OCI-M1 (cell line): Measurements from ENCODE around the gene CCNT1.
"Not testable (repeated sequence)": the region's sequence is repeated elsewhere in the genome, so short reads cannot be mapped to it uniquely, and the experiment has no call there.

ENCODE experiments used
- DNase-seq: peaks from one replicate; lab custom pipeline; 2025; lab: John Stamatoyannopoulos, UW

Gene CCNT1

DNA sequence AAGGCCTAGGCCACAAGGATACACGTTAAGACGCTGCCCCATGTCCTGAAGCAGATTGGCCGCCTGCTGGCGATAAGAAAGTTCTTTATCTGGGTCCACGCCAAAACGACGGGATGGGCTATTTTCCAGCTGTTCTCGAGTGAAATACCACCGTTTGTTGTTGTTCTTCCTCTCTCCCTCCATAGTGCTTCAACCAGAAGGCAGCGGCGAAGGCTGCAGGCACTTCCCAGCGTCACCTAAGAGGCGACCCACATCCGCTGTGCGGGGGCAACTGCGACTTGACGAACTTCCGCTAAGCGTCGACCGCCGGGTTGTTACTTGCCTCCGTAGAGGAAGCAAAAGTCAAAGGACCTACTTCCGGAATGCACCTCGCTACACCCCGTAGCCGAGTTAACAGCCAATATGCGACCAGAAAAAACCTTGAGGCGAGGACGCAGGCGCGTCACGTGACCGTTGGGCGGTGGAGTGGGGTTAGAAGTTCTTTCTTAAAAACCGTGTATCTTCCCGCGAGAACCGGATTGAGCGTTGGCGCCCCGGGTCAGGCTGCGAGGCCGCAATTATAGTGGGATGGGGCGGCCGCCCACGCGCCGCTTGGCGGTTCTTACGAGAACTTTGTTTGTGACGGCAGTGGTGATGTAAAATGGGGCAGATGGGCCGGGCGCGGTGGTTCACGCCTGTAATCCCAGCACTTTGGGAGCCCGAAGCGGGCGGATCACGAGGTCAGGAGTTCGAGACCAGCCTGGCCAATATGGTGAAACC is at the start of gene CCNT1:
TSS of gene CCNT1 (minus strand) at position 215 of the 759 bp plus-strand sequence. CDS start at position 183, 32 bp downstream.
- DNase-seq = peak; percentile 100

DNA sequence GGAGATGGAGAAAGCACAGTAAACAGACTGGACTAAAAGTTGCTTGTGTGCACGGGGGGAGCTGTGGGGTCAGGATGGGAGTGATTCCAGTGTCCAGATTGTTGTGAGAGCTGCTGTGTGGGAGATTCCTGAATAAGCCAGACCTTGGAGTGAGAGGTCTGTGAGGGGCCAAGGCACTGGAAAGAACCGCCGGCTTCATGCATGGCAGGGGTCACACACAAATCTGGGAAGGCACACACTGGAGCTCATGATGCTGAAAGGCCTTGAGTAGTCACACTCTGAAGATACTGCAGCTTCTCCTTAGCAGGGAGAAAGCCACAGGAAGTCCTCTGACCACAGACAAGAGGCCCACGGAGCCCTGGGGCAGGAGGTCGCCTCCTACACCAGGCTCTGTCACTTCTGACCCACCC is 49.3 kb upstream of the CCNT1 start:
- DNase-seq = peak; percentile 74

- no peak for DNase-seq
Measured at GRCh38 chr12:48764521-48764920, 48.0 kb upstream of the CCNT1 start.

DNA sequence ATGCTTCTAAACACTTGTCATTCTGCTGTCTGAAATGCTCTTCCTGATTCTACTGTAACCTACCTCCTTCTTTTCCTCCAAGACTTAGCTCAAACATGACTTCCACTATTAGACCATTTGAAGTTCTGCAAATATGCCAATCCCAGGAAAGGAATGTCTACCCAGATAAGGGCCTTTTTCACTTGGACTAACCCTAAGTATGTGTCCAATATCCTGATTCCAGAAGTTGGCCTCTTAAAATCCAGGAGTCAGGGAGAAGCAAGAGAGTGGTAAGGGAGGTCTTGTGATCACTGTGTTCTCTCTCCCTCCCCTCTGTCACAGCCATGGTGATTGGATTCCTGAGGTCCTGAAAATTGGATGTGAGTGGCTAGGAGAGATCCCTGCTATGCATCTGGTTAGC is 42.2 kb upstream of the CCNT1 start:
- no peak for DNase-seq

- no peak for DNase-seq
Measured at GRCh38 chr12:48758186-48758585, 41.7 kb upstream of the CCNT1 start.

DNA sequence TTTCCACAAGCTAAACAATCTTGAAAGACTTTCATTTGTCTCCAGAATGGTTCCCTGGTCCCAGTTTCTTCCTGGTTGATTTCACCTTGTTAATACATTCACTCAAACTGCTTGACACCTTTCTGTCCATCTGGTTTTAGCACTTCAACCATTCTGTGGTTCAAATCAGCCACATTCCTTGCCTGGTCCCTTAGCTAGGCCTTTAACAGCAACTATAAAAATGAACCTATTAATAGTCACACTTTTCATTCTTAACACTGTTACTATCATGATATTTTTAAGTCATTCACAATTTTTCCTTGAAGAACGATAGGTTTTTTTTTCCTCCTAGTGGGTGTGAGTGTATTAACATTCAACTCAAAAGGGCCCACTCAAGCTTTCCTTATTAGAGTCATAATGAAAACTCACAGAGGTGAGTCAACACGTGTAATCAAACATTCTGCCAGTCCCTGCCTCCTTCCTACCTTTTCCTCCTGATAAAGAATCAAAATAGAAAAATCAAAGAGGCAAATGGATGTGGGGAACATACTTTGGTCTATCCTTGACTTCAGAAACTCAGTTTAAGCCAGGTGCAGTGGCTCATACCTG is 34.4 kb upstream of the CCNT1 start:
- DNase-seq = no peak

GRCh38 chr12:48750215-48750614 is 33.7 kb upstream of the CCNT1 start:
- no peak for DNase-seq

- DNase-seq = no peak
Measured at GRCh38 chr12:48744251-48745008, 27.9 kb upstream of the CCNT1 start.

DNA sequence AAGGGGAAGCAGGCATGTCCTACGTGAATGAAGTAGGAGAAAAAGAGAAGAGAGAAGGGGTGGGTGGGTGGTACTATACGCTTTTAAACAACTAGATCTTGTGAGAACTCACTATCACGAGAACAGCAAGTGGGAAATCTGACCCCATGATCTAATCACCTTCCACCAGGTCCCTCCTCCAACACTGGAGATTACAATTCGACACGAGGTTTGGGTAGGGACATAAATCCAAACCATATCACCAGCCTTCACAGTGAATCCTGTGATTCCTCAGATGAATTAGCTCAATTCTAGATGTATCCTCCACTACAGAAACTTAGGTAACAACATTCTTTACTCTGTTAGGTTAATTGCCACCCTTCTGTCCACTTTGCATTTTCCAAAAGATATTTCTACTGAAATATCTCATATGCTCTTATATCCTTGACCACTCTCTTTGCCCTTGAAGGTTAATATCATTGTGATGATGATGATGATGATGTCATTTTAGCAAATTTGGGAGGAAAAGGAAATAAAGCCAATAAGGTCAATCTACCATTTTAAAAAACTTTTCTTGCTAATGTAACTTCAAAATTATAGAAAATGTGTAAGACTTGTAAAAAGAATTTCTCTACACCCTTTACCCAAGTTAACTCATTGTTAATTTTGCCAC is 23.2 kb upstream of the CCNT1 start:
- DNase-seq = peak; percentile 64

GRCh38 chr12:48736456-48736855 is 19.9 kb upstream of the CCNT1 start:
- DNase-seq = no peak

GRCh38 chr12:48728807-48729206 is 12.3 kb upstream of the CCNT1 start:
- no peak for DNase-seq

GRCh38 chr12:48720737-48721136 is 4.2 kb upstream of the CCNT1 start:
- not testable (repeated sequence) for DNase-seq

DNA sequence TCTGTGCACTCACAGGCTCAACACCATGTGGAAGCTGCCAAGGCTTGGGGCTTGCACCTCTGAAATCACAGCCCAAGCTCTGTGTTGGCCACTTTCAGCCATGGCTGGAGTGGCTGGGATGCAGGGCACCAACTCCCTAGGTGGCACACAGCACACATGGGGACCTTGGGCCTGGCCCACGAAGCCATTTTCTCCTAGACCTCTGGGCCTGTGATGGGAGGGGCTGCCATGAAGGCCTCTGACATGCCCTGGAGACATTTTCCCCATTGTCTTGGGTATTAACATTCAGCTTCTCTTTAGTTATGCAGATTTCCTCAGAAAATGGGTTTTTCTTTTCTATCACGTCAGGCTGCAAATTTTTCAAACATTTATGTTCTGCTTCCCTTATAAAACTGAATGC is 3.7 kb upstream of the CCNT1 start:
- DNase-seq = not testable (repeated sequence)

DNA sequence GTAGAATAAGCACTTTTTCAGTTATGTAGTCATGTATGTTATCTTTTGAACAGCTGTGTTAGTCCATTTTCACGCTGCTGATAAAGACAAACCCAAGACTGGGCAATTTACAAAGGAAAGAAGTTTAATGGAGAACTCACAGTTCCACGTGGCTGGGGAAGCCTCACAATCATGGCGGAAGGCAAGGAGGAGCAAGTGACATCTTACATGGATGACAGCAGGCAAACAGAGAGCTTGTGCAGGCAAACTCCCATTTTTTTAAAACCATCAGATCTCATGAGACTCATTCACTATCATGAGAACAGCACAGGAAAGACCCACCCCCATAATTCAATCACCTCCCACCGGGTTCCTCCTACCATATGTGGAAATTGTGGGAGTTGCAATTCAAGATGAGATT is 2.5 kb upstream of the CCNT1 start:
- DNase-seq = not testable (repeated sequence)

DNA sequence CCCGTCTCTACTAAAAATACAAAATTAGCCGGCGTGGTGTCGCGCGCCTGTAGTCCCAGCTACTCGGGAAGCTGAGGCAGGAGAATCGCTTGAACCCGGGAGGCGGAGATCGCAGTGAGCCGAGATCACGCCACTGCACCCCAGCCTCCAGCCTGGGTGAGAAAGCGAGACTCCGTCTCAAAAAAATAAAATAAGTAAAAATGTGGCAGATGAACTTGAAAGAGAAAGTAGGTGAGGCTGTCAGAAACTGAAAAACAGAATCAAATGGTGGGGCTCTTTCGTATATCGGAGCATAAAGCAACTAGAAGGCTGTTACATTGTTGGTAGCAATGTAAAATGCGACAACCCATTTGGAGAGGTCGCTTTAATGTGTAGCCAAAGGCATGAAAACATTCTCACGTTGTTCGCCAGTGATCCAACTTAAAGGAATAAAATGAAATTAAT is 767 bp upstream of the CCNT1 start:
- DNase-seq = peak; percentile 63

- peak; percentile 59 for DNase-seq
Measured at GRCh38 chr12:48716168-48716492, 377 bp downstream of the CCNT1 start.

DNA sequence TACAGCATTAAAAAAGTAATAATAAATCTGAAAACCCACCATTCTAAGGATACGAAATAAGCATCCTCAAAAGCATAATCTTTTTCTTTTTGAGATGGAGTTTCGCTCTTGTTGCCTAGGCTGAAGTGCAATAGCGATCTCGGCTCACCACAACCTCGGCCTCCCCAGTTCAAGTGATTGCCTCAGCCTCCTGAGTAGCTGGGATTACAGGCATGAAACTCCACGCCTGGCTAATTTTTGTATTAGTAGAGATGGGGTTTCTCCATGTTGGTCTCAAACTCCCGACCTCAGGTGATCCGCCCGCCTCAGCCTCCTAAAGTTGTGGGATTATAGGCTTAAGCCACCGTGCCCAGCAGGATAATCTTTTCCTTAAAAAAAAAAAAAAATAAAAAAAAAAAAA is 4.3 kb downstream of the CCNT1 start:
- DNase-seq = no peak

DNA sequence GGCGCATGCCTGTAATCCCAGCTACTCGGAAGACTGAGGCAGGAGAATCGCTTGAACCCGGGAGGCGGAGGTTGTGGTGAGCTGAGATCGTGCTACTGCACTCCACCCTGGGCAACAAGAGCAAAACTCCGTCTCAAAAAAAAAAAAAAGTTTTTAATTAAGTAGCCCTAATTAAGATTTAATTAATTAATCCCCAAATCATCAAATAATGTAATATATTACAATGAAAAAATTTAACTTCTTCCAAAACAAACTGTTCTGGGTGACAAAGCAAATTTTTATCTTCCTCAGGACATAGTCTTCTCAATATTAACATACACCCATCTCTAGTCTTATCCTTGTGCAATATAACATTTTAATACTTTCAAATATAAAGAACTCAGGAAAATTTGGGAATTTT is 17.7 kb downstream of the CCNT1 start:
- not testable (repeated sequence) for DNase-seq

DNA sequence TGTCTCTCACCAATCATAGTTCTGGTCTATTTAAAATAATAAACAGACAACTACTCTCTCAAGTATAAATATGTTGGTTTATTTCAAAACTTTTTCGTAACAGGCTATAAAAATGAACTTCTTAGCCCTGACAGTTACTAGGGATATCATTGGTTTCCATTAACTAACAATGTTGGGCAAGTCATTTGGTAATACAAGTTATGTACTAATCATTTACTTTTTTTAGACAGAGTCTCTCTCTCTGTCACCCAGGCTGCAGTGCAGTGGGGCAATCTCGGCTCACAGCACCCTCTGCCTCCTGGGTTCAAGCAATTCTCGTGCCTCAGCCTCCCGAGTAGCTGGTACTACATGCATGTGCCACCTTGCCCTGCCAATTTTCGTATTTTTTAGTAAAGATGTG is 19.9 kb downstream of the CCNT1 start:
- DNase-seq = no peak

DNA sequence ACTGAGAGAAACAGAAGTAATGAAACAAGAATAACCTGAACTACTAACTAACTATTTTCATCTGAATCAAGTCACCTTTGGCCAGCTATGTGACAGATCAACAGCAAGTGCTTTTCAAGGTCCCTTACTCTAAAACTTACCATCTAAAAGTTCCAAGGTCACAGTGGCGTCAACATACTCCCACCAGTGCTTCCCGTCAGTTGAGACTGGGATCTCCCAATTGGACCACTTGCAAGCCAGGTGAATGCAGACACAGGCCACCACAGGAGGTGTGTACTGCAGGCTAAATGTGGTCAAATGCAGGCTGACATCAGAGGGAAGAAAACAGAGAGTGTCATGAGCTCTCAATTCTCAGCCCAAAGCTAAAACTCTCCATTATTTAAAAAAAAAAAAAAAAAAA is 20.6 kb downstream of the CCNT1 start:
- no peak for DNase-seq

DNA sequence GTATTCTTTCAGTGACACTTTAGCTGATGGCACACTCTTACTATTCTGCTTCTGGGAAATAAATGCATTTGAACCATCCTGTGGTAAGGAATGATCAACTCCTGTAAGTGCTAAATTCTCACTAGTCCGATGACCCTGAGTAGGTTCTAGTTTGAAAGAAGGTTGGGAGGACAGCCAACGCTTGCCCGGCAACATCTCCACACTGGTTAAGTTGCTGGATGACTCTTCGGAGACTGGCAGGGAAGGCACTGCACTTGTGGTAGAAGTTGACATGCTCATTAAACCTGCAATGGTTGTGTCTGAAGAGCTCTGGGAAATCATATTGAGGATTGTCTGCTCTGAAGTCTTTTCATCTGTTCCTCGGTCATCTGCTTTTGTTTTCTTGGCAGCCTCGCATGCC is 22.5 kb downstream of the CCNT1 start:
- DNase-seq = no peak

DNA sequence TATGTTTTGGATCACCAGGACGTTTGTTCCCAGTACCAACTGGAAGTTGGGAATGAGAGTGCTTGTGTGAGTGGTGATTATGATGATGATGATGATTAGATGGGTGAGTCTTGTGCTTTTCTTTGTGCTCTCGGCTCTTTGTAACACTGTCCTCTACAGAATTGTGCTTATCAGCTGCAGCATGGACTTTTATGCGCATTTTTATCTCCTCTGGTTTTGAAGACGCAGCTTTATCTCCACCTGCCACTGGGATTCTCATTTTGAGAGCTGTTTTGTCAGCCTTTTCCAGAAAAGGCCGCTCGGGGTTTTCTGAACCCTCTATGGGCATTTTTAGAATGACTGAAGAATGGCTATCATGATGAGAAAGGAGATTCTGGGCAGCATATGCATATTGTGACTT is 22.9 kb downstream of the CCNT1 start:
- DNase-seq = peak; percentile 75
